H54 (cell line): ENCODE data around the gene HIVEP3.
"Not testable (repeated sequence)": the region's sequence is repeated elsewhere in the genome, so short reads cannot be mapped to it uniquely, and the experiment has no call there.

Experiments
- DNase-seq: peaks from one replicate; pipeline ENCODE4 v3.0.0; 2011; ENCODE audit warnings: low spot score, mixed read lengths; ENCODE audit not compliant: insufficient read length
- FAIRE-seq: peaks from 3 replicates; lab custom pipeline; 2011; peaks lifted over from hg19 to GRCh38; lab: Jason Lieb, UNC
- POLR2A ChIP-seq: IDR thresholded peaks from 2 replicates; pipeline ENCODE4 v1.6.1; 2011; ENCODE audit warnings: low read depth, mild to moderate bottlenecking, low read length

The HIVEP3 gene

DNA sequence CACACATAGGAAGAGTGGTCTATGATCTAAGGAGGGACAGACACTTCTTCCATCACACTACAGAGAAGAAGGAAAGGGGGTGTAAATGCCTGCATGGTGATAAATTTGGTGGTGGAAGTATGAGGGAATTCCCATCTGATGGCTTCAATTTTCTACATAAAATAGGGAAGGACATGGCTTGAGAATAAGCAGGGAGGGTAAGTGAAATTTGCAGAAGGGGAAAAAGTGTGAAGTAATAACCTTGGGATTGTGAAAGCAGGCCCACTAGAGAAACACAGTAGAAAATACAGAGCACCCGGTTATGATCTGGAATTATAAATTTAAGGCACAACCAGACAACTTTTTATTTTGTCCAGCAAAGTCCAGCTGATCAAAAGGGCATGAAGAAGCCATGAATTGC lies 22.7 kb upstream of the HIVEP3 start:
- TF ChIP-seq POLR2A: no peak
- FAIRE-seq (no peak), DNase-seq (no peak)

DNA sequence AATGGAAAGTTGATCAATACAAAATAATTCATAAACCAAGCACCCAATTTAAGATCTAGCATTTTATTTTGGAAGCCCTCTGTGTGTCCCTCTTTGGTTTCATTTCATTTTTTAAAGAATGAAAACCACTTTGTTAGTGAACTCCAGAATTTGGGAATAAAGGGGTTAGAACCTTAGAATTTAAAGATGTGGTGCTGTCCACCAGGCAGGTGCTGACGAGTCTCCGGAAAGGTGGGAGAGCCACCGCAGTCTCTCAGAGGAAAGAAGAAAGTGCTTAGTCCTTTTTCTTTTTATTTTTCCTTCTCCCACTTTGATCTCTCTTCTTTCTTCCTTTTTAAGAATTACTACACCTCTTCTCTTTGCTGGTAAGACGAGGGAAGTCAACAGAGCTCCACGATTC lies 20.5 kb upstream of the HIVEP3 start:
- FAIRE-seq: no peak
- DNase-seq: no peak
- TF ChIP-seq POLR2A: no peak

DNA sequence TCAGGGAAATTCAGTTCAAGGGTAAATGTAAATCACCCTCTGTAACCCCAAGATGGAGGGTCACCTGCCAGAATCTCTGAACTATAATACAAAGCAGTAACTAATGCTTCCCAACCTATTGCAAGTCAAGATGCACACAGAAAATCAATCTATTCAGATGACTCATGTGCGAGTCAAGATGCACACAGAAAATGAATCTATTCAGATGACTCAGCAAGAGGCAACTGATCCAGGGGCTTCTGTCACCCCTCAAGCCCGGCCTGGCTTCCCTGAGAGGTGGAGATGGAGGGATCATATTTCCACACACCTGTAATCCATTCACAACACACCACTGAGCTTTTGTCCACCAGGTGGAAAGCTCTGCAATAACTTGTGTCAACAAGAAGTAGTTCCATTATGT lies 17.4 kb upstream of the HIVEP3 start:
- DNase-seq (no peak), FAIRE-seq (peak; percentile 95)
- TF ChIP-seq POLR2A: no peak

DNA sequence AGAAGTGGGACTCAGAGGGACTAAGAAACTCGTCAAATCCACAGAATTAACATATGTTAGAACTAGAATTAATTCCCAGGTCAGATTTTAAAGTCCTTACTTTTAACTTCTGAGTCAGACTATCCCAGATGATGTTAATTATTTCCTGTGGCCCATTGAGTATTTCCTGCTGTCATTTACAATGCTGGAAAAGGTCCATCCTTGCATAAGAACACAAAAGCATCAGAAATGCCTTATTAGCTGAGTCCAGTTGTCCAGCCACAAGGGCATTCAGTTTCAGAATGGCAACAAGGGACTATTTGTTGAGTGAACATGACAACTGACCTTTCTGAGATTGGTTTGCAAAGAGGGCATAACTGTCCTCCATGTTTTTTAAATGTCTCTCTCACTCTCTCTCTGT lies 16.5 kb upstream of the HIVEP3 start:
- TF ChIP-seq POLR2A: no peak
- FAIRE-seq: peak; percentile 82
- DNase-seq: no peak

DNA sequence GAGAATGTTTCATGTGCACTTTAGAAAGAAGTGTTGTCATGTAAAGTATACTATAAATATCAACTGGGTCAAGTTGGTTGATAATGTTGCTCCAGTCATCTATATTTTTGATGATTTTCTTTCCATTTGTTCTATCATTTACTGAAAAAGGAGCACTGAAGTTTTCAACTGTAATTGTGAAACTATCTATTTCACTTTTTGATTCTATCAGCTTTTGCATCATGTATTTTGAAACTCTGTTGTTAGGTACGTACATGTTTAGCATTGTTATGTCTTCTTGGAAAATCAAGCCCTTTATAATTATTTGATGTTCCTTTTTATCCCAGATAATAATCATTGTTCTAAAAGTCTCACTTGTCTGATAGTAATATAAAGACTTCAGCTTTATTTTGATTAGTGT lies 14.4 kb upstream of the HIVEP3 start:
- DNase-seq (no peak), FAIRE-seq (no peak)
- no peak for TF ChIP-seq POLR2A

DNA sequence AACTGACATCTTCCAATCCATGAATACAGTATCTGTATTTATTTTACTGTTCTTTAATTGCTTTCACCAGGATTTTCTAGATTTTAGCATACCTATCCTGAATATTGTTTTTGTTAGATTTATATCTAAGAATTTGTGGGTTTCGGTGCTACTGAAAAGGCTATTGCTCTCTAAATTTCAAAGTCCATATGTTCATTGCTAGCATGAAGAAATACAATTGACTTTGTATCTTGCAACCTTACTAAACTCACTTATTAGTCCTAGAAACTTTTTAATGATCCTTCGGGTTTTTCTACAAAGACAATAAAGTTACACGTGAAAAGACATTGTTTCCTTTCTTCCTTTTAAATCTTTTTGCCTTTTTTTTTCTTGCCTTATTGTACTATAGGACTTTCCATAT lies 12.9 kb upstream of the HIVEP3 start:
- no peak for FAIRE-seq

DNA sequence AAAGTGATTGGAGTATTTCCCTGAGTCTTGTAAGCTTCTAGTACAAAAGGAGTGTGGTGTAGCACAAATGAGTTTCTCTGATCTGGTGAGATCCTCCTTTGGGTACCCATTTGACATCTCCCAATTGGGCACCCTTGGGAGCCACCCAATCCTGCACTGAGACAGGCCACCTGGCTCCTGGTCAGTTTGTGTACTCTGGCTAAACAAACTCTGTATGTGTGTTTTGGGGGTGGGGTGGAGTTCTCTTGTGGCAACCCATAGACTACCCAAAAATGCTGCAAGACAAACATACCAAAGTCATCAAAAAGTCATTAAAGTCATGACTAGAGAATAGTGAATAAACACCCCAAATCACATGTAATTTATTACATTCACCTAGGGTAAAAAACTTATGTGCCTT lies 8.4 kb upstream of the HIVEP3 start:
- DNase-seq (no peak), FAIRE-seq (no peak)
- TF ChIP-seq POLR2A: no peak

More for the DNA sequence above, 12.9 kb upstream of the HIVEP3 start:
- no peak for TF ChIP-seq POLR2A
- DNase-seq: no peak

DNA sequence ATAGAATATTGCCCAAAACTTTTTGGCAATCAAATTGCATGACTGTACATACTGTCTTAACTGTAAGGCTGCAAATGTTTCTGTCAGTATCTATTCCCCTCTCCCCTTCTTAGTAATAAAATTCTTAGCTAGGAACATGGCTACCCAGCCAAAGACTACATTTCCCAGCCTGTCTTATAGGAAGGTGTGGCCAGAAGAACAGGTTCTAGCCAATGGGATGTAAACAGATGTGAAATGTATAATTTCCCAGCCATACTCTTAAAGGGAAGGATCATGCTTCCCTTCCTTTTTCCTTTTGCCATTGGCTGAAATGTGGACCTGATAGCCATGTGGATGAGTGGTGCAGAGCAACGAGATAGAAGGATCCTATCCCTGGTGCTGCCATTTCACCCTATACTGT lies 7.0 kb upstream of the HIVEP3 start:
- FAIRE-seq (no peak), DNase-seq (no peak)
- TF ChIP-seq POLR2A: no peak

DNA sequence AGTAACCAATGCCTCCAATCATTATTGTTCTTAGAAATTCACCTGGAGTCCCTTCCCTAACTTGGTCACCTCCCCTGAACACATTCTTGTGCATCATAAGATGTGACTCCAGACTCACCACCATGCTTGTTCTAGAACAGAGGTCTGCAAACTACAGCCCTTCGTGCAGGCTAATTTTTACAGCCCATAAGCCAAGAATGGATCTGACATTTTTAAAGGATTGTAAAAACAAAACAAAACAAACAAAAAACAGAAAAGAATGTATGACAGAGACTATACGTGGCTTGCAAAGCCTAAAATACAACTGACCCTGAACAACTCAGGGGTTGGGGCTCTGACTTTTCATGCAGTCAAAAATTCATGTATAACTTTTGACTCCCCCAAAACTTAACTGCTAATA lies 6.2 kb upstream of the HIVEP3 start:
- no peak for FAIRE-seq
- DNase-seq: no peak

DNA sequence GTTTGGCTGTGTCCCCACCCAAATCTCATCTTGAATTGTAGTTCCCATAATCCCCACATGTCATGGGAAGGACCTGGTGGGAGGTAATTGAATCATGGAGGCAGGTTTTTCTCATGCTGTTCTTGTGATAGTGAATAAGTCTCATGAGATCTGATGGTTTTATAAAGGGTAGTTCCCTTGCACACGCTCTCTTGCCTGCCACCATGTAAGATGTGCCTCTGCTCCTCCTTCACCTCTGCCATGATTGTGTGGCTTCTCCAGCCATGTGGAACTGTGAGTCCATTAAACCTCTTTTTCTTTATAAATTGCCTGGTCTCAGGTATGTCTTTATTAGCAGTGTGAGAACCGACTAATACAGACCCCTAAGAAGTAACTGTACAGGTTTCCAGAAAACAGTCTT lies 2.5 kb upstream of the HIVEP3 start:
- not testable (repeated sequence) for DNase-seq, FAIRE-seq

More for the DNA sequence above, 6.2 kb upstream of the HIVEP3 start:
- TF ChIP-seq POLR2A: no peak

DNA sequence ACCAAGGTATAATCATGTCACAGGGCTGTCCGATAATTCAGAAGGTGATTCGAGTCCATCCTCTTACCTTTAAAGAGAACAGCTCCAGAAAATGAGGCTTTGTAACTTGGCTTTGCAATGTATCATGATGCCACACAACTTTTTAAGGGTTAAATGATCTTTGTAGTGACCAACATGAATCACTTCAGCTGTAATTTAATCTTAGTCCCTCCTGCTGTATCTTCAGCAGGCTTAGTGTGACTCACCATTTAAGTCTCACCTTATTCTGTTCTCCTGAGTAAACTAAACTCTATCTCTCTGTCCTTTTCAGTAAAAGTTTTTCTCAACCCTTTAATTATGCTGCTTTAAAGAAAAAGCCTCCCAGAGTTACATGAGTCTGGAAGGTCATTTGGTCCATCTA lies 1.9 kb upstream of the HIVEP3 start:
- DNase-seq (no peak), FAIRE-seq (peak; percentile 55)
- no peak for TF ChIP-seq POLR2A

DNA sequence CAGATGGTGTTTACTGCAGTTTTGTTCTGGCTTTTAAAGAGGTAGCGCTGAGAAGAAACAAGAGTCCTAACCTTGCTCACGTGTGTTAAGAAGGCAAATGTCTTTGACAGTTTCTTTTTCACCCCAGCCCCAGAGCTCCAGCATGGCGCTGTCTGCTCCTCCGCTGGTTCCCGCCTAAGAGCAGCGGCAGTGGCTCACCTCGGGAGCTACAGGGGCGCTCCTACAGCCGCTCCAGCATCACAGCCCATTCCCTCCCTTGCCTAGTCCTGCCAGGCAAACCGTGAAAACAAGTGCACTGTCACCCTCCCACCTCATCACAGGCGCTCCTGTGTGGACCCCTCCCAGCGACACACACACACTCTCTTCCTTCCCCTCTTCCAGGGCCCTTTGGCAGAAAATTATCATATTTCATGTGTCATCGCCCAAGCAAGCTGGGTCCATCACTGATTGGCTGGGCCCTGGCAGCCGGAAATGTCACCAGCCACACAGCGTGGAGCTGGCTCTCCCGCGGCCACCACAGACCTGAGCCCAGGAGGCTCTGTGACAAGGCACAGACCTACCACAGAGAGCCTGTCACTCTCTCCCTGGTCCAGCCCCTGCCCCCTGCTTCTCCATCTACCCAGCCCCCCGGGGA lies 1.2 kb upstream of the HIVEP3 start:
- FAIRE-seq (peak; percentile 81), DNase-seq (peak; percentile 76)
- no peak; the same call in 1 of the 2 replicates for TF ChIP-seq POLR2A

DNA sequence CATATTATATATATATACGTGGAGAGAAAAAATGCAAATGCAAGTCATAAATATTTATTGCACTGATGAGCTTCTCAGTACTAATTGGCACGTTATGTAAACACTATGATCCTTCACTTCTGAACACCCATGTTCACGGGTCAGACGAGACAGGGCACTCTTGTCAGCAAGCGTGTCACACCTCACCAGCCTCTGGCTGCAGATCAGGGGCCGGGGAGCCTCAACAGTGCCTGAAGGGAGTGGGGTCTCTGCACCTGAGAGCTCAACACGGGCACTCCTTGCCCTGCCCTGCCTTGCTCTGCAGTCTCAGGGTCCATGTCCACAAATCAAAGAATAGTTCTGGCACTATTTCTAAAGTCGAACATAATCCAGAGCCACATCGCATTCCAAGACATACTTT lies 409 bp upstream of the HIVEP3 start:
- no peak for TF ChIP-seq POLR2A
- DNase-seq (no peak), FAIRE-seq (no peak)

DNA sequence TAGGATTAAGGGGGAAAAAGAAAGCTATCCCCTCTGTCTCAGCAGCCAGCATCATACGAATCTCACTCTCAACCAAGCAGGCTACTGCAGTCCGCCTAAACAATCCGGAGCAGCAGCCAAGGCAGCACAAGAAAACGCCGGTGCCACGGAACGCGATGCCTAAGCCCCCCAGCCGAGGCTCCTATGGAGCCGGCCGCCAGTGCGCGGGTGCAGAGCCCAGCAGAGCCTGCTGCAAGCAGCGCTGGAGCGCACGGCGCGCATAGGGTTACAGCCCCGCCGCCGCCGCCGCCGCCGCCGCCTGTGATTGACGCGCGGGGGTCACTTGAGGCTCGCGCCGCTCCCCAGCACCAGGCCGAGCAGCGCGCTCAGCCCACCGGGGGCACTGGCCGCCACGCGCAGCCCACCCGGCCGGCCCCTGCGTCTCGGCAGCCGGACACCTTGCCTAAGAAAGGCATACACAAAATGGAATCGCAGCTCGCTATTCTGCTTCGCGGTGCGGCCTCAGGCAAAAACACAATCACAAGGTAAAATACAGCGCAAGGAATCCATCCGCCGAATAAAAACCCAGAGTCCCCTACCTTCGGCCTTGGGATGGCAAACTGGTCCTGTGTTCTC lies 780 bp downstream of the HIVEP3 start:
- TF ChIP-seq POLR2A: no peak
- FAIRE-seq (no peak), DNase-seq (no peak)

DNA sequence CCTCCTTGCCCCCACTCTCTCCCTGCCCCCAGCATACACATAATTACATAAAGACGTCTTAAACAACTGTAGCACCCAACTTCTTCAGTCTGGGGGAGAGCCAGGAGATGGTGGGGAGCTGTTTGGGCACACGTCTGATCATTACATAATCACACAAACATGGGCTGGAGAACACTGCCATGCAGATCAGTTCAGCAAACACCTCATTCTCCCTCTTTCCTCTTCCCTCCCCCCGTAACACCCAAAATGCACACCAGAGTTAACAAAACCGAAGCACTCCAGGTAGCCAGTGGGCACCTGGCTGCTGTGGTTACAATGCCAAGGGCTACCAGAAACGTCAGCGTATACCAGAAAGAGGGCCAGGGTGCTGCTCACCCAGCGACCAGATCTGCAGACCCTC lies 1.6 kb downstream of the HIVEP3 start:
- FAIRE-seq: no peak
- DNase-seq: no peak
- no peak for TF ChIP-seq POLR2A
